ENCODE results near the gene CYP2D6.

Gene CYP2D6

GRCh38 chr22:42173183-42173926, 42.7 kb upstream of the CYP2D6 start:
- no peak for DNase-seq (ENCODE audit: low spot score)
- ChIA-PET POLR2A (ENCODE audit: low non-redundant PET) (no interaction called here), CTCF (interaction anchor here (0.5 to 0.6 kb wide), 2 partner anchors 187 to 218 kb away, joined by 3 read pairs; no protein-coding TSS in a partner anchor)
- peak overlapping the region; percentile 17 for H3K27ac ChIP-seq
- TF ChIP-seq CTCF (conservative IDR thresholded peaks at IDR 0.05; ENCODE audit: low read depth): no peak

DNA sequence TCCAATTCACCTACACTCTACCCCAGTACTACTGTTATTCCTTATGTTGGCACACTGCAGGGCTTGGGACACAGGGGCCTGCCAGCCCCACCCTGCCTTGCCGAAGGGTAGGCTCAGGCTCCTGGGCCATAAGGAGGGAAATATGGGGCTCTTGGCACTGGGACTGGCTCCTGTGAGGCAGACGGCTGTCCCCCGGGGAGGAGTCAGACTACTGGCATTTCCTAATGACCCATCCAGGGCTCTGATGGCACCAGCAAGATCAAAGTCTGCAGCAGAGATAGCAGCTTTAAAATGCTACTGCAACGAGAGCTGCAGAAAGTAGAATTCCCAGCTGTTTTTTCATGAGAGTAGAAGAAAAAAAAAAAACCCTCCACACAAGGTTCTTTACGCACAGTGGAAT, 42.2 kb upstream of the CYP2D6 start:
- DNase-seq (ENCODE audit: low spot score): no peak
- peak overlapping the region; percentile 23 for H3K27ac ChIP-seq
- CTCF ChIA-PET: interaction anchor here (0.5 to 0.6 kb wide), 3 partner anchors 152 to 218 kb away, joined by 3 to 4 read pairs (median 3); no protein-coding TSS in a partner anchor
- TF ChIP-seq CTCF (conservative IDR thresholded peaks at IDR 0.05; ENCODE audit: low read depth): no peak
- POLR2A ChIA-PET (ENCODE audit: low non-redundant PET): interaction anchor here (0.6 kb wide), 1 partner anchor 192 kb away, joined by 3 read pairs; no protein-coding TSS in a partner anchor

DNA sequence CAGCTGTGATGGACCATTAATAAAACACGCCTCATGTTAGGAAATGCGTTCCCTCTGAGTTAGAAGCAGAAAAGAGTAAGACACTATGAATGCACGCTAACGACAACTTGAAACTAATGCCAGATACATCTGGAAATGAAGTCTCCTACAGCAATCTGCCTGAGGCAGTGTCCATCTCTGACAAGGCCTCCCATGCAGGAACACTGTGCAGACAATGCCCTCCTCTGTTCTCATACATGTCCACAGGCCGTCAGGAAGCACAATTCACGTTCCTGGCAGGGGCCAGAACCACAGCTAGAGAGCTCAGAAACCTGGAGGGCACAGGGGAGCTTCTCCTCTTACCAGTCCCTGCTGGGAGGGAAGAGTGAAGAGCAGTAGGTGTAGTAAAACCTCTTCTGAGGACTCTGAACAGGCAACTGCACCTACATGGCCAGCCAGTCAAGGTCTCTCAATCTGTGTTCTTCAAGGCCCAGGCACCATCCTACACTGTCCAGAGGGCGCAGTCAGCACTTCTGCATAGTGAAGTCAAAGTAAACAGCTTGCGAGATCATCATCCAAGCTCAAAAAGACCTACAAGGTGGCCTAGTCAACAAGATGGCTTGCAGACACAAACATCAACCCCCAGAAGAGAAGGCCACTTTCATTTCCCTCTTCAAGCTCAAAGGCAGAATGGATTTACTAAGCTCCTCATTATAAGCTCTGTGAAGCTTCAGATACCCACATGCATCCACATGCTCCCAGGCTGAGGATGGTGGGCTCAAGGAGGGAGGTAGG, 41.5 kb upstream of the CYP2D6 start:
- CTCF ChIA-PET: interaction anchor here (0.6 kb wide), 1 partner anchor 153 kb away, joined by 4 read pairs; no protein-coding TSS in a partner anchor
- no peak for DNase-seq (ENCODE audit: low spot score)
- H3K27ac ChIP-seq: peak overlapping the region; percentile 23
- POLR2A ChIA-PET (ENCODE audit: low non-redundant PET): interaction anchor here (0.6 kb wide), 1 partner anchor 193 kb away, joined by 3 read pairs; no protein-coding TSS in a partner anchor
- TF ChIP-seq CTCF (conservative IDR thresholded peaks at IDR 0.05; ENCODE audit: low read depth): no peak

DNA sequence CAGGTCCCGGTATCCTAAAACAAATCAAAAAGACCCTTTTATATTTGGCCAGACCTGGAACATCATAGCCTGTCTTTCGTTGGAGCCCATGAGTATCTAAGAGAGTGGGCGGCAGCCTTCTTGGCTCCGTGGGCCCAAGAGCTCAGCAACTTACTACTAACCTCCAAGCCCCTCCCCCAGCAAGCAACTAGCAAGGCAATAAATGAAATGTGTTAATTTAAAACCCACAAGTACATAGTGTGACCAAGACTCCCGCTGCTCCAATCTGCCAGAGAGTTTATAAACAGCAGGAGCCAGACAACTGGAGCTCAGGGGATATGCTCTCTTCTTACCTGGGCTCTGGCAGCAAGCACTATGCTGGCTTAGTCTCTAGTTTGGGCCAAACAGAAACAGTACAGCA, 40.8 kb upstream of the CYP2D6 start:
- peak overlapping the region; percentile 23 for H3K27ac ChIP-seq
- no peak for TF ChIP-seq CTCF (conservative IDR thresholded peaks at IDR 0.05; ENCODE audit: low read depth)
- CTCF ChIA-PET: no interaction called here
- no peak for DNase-seq (ENCODE audit: low spot score)
- POLR2A ChIA-PET (ENCODE audit: low non-redundant PET): no interaction called here

DNA sequence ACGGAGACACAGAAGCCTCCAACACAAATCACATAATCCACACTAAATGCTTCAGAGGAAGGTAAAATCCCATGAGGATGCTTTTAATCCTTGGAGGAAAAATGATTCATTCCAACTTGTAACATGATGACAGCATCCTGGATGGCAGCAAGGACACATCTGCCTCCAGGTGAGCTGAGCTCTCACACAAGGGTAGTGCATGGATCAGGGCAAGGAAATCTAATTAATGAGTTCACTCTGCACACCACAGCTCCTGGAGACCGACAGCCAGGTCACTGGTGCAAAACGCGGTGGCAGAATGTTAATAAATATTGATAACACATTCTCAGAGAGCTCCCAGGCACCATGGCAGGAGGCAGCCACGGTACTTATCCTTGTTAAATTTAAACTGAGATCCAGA, 40.3 kb upstream of the CYP2D6 start:
- CTCF ChIA-PET: no interaction called here
- no peak for TF ChIP-seq CTCF (conservative IDR thresholded peaks at IDR 0.05; ENCODE audit: low read depth)
- POLR2A ChIA-PET (ENCODE audit: low non-redundant PET): no interaction called here
- no peak for DNase-seq (ENCODE audit: low spot score)
- peak overlapping the region; percentile 31; the same call in 1 of the 2 replicates for H3K27ac ChIP-seq

DNA sequence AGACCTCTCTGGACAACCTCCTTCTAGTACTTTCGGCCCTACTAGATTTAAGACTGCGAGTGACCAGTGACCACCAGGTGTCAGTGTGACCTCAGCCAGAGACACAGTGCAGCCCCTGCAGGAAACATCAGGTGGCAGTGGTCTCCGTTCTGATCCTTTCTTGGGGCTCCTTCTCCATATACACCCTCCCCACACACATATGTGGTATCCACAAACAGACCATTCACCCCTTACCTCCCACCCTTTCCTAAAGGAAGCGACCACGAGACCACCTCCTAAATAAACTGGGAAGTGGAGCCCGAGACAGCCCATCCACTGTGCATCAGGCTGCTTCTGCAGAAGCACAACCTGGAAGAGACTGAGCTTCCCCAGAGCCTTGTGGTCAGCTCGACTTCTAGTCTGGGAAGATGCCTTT, 38.5 kb upstream of the CYP2D6 start:
- DNase-seq (ENCODE audit: low spot score): no peak
- H3K27ac ChIP-seq: 0 out of 2 replicates have a peak overlapping the region, but pooled peaks have one; percentile 4
- CTCF ChIA-PET: no interaction called here
- peak; percentile 73 for TF ChIP-seq CTCF (conservative IDR thresholded peaks at IDR 0.05; ENCODE audit: low read depth)
- POLR2A ChIA-PET (ENCODE audit: low non-redundant PET): no interaction called here
